Fibroblast of skin of right quadriceps (primary cell): ENCODE results near the gene SEMA3A.

ENCODE experiments used
- DNase-seq: peaks from one replicate; pipeline ENCODE4 v3.0.0-alpha.2; 2013

Gene SEMA3A

GRCh38 chr7:83987764-83988163 lies 206.8 kb downstream of the SEMA3A start:
- no peak for DNase-seq

DNA sequence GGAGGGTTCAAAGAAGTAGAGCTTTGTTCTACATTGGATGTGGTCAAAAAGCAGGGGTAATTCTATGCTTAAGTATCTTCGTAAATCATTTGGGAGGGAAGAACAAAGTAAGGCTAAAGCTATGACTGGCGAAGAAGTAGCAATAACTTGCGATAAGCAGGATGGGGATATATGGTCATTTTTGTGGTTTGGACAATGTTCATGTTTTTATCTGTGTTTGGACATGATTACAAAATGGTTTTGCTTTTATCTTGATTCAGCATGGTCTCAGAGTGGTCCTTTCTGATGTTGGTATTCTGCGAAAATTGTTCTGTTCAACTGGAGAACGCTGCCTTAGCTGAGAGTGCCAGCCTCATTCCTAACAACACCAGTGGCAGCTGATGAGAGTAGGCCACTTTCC lies 208.8 kb downstream of the SEMA3A start:
- no peak for DNase-seq

DNA sequence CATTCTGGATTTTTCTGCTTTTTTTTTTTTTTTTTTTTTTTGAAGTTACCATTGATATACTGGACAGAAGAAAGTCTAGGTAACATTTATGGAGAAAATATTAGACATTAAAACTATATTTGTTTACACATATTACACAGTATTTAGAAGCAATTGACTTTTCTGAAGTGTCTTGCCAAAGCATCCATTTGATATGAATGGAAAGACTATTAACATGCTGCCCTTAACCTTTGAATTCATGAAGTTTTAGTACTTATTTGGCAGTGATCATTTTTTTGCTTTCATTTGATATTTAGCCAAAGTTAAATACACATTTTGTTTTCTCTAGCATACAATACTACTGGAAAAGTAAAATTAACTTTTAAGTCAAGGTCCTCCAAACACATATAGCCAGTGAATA lies 210.0 kb downstream of the SEMA3A start:
- no peak for DNase-seq

DNA sequence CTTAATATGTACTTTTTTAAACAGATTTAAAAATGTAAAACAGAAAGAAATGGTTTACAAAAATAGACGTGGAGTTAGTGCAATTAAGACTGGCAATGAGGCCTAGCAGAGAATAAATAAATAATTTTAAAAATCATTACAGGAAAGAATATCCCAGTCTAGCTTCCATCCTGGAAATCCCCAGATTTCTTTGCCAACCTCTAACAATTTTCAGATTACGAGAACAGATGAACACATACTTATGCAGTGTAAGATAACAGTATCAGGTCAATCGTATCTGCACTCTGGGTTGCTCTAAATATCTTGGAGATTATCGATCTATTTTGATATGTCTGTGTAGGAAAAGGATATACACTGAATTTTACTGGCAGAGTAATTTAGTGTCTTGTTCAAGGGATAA lies 210.5 kb downstream of the SEMA3A start:
- DNase-seq = no peak

GRCh38 chr7:83983606-83984005 lies 211.0 kb downstream of the SEMA3A start:
- DNase-seq = no peak

- peak; percentile 55 for DNase-seq
Observed at GRCh38 chr7:83976302-83976701, 218.3 kb downstream of the SEMA3A start.

GRCh38 chr7:83970081-83970480 lies 224.5 kb downstream of the SEMA3A start:
- no peak for DNase-seq

DNA sequence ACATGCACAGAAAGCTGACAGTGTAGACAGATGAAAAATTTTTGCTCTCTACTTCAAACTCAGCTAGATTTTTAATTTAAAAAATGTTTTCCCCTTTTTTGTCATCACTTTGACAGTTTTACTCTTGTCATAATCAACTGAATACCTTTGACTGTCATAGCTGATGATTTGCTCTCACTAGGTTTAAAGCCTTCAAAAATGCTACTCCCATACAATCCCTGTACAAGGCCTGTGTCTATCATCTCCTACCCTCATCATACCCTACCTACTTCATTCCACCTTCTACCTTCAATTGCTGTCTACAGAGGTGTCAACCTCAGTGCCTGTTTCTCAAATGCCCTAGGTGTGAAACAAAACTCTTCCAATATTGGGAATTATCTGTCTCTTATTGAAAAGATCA lies 230.3 kb downstream of the SEMA3A start:
- no peak for DNase-seq

GRCh38 chr7:83957333-83957732 lies 237.3 kb downstream of the SEMA3A start:
- peak; percentile 9 for DNase-seq

DNA sequence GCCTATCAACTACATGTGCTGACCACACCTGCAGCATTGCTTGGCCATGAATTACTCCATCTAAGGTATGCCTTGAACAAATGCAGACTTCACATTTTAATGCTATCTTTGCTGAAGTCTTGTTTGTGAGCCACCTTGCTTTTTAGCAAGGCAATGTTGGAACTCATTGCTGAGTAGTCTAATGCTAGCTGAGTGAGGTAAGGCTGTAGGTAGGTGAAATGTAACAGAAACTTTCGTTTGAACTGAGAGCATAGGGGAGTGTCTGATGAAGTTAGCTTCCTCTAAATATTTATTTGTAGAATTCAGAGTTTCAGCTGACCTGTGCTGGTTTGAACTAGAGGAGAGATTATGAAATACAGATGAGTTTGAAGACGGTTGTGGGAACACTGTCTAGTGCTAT lies 238.5 kb downstream of the SEMA3A start:
- no peak for DNase-seq

GRCh38 chr7:83952236-83952635 lies 242.4 kb downstream of the SEMA3A start:
- DNase-seq = no peak

DNA sequence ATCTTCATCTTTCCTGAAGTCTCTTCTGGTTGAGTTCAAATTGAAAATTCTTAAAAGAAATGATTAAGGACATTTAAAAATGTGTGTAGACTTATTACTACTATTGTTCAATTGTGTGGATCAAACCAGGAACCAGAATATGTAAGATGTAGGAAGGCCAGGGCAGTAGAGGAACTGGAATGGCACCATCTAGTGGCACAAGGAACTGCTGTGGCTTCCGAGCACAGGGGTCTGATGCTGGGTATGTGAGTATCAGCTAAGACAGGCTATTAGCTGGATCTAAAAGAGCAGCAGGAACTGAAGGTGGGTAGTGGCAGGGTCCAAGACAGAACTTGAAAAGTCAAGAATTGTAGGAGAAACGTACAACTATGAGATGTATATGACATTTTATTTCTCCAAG lies 247.3 kb downstream of the SEMA3A start:
- no peak for DNase-seq

DNA sequence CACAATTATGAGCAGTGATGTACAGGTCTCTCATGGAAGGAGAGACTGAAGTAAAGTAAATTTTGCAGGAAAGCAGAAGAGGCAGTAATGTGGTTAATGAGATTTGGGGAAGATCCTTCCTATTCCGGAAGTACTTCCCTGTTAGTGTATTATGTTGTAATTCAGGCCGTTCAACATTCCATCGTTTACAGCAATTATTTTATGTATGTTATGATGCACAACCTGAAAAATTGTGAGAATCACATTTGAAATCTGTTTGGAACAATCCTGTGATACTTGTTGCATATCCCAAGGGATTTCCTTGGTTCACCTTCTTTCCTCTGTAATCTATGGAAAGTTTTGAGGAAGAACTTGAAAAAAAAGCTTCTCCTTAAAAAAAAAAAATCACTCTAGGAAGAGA lies 247.8 kb downstream of the SEMA3A start:
- DNase-seq = no peak

DNA sequence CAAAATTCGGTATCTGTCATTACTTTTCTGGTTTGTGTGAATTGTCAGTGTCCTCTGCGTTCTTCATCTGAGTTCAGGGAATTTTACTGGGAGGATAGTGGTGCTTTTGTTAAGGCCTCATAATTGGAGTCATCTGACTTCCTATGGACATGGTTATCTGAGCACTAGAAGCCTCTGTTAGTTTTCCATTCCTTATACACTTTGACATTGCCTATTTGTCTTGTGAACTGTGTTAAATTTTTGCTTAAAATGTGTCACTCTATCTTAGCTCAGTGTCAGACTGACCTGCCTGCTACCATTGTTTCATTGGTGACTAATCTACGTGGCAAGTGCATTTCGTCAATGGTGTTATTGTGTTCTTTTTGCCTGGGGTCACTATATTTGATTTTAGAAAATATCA lies 253.3 kb downstream of the SEMA3A start:
- no peak for DNase-seq

DNA sequence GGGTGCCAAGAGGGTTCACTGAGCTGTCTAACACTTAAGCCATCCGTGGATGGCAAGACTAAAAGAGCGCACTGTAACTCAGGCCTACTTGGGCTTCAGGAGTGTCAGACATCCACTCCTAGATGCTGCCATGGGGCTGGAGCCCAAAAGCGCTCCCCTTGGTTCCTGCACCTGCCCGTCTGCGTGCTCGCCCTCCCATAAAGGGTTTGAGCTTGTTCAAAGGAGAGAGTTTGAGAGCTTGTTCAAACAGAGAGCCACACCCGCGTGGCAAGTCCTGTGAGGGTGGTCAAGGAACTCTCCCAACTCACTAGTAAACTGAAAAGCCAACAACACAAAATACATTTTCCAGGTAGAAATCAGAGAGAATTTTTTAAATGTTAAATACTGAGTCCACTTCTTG lies 256.7 kb downstream of the SEMA3A start:
- no peak for DNase-seq

DNA sequence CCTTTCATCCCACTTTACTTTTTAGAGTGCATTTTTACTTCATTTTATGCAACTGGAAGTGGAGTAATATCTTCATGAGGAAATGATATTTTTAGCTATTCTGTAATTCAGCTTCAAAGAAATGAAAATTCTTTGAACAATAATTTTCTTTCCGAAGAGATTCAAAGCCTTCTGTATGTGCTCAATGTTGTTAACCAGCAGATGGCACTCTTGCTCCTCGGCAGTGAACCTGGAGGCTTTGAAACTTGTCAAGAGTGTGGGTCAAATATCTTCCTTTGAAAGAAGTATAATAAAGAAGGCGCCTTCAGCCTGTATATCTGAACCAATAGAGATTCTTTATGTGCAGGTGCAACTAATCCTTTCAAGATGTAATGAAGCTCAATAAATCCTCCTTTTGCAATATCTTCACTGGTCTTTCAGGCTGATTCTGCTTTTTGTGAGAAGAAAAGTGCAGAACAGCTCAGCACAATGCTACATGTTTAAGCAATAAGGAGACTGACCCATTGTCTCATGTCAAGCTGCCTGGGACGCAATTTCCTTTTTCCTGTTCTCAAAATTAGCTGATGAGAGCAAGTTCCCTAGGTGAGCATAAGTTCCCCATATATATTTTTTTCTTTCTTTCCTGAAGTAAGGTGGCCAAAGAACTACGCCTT lies 258.4 kb downstream of the SEMA3A start:
- DNase-seq = peak; percentile 72

GRCh38 chr7:83934118-83934734 lies 260.4 kb downstream of the SEMA3A start:
- DNase-seq = no peak

- DNase-seq = no peak
Observed at GRCh38 chr7:83931968-83932367, 262.6 kb downstream of the SEMA3A start.

GRCh38 chr7:83930262-83930661 lies 264.3 kb downstream of the SEMA3A start:
- DNase-seq = no peak

DNA sequence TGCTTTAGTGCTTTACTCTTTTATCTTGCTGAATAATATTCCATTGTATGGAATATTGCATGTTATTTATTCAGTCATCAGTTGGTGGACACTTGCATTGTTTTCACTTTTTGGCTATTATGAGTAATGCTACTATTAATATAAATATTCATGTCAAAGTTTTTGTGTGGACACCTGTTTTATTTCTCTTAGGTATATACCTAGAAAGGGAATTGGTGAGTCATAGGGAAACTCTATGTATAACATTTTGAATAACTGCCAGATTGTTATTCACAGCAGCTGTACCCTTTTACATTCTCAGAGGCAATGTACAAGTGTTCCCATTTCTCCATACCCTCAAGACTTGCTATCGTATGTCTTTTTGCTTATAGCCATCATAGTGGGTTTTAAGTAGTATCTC lies 268.7 kb downstream of the SEMA3A start:
- peak; percentile 1 for DNase-seq

GRCh38 chr7:83921941-83922607 lies 272.5 kb downstream of the SEMA3A start:
- peak; percentile 52 for DNase-seq

- peak; percentile 3 for DNase-seq
Observed at GRCh38 chr7:83921271-83921940, 273.2 kb downstream of the SEMA3A start.

DNA sequence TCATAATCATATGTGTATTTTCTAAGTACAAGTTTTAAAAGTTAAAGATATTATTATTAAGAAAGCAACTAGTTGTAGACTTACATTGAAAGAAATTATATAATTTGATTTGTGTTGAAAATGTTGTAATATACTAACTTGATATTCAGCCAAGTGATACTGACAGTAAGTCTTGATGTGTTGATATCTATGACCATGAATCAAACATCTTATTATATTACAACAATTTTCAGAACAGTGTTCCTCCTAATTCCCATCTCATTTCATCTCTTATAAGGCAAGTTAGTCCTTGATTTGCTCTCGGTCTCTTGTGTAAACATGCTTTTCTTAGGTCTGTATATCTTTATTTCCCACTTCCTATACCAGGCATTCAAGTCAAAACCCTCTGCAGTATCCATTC lies 276.4 kb downstream of the SEMA3A start:
- DNase-seq = no peak

DNA sequence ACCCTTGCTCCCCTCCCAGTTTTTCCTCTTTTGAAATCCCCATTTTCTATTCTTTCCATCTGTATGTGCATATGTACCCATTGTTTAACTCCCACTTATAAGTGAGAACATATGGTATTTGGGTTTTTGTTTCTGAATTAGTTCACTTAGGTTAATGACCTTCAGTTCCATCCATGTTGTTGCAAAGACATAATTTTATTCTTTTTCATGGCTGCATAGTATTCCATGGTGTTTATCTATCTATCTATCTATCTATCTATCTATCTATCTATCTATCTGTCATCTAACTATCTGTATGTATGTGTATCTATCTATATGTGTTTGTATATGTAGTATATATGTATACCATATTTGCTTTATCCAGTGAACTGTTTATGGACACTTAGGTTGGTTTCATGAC lies 281.4 kb downstream of the SEMA3A start:
- DNase-seq = no peak
